HFF-Myc (cell line): ENCODE measurements around the gene NCOA6.
A peak's percentile ranks its signal among the peaks of the same experiment; 100 is the strongest.
"Not testable (repeated sequence)": the region's sequence is repeated elsewhere in the genome, so short reads cannot be mapped to it uniquely, and the experiment has no call there.

Experiments used
- DNase-seq: peaks from one replicate; pipeline ENCODE4 v3.0.0-alpha.2; 2011; ENCODE audit warnings: low read depth; ENCODE audit errors: extremely low read depth
- H3K4me3 ChIP-seq: replicated peaks from 2 replicates; pipeline ENCODE4 v1.5.1; 2011; ENCODE audit warnings: low read depth, mild to moderate bottlenecking, control low read depth, low read length
- TF ChIP-seq, protein P1 (sequence below): IDR thresholded peaks from 2 replicates; pipeline ENCODE4 v1.5.1; 2012; ENCODE audit warnings: mild to moderate bottlenecking, low read depth, low read length, control low read depth; ENCODE audit errors: missing control alignments

Gene NCOA6

DNA sequence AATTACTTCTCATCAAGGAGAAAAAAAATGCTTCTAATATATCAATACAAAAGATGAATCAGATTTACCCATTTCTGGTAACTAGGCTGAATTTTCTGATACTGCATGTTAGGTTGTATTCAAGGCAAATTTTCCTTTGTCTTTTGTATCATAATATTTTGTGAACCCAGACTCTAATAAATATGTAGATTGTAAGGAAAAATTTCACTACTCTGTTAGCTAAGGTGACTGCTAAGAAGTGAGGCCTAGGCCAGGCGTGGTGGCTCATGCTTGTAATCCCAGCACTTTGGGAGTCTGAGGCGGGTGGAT, 108.6 kb downstream of the NCOA6 start:
- TF ChIP-seq, protein P1, sequence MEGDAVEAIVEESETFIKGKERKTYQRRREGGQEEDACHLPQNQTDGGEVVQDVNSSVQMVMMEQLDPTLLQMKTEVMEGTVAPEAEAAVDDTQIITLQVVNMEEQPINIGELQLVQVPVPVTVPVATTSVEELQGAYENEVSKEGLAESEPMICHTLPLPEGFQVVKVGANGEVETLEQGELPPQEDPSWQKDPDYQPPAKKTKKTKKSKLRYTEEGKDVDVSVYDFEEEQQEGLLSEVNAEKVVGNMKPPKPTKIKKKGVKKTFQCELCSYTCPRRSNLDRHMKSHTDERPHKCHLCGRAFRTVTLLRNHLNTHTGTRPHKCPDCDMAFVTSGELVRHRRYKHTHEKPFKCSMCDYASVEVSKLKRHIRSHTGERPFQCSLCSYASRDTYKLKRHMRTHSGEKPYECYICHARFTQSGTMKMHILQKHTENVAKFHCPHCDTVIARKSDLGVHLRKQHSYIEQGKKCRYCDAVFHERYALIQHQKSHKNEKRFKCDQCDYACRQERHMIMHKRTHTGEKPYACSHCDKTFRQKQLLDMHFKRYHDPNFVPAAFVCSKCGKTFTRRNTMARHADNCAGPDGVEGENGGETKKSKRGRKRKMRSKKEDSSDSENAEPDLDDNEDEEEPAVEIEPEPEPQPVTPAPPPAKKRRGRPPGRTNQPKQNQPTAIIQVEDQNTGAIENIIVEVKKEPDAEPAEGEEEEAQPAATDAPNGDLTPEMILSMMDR = no peak
- DNase-seq = no peak
- no peak overlapping the region for H3K4me3 ChIP-seq

DNA sequence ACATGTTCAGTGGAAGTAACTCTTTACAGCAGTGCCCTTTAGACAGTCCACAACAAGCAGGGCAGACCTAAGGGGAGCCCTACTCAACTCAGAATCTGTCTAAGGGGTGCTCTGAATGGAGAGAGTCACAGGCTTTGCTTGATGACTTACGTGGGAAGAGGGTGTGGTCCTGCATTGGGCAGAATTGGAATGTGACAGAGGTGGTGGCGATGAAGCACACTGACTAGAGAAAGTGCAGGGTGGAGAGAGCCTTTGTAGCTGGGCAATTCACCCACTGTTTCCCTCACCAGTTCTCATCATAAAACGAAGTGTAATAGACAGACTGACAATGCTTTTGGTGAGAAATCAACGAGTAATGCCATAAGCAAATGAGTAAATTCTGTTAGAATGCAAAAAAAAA, 110.1 kb downstream of the NCOA6 start:
- TF ChIP-seq, protein P1 = no peak
- no peak overlapping the region for H3K4me3 ChIP-seq
- DNase-seq = no peak

DNA sequence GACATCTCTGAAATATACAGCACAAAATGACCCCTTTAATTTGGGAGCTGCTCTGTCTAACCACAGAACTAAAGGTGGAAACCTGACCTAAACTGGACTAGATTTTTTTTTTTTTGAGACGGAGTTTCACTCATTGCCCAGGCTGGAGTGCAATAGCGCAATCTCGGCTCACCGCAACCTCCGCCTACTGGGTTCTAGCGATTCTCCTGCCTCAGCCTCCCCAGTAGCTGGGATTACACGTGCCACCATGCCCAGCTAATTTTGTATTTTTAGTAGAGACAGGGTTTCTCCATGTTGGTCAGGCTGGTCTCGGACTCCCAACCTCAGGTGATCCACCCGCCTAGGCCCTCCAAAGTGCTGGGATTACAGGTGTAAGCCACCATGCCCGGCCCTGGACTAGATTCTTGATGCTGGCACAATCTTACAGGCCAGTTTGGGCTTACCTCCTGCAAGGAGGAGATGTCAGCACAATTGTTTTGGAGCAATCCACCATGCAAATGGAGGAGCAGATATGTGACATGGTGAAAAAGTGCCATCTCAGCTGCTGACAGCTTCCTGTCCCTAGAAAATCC, 111.4 kb downstream of the NCOA6 start:
- not testable (repeated sequence) for H3K4me3 ChIP-seq, DNase-seq

DNA sequence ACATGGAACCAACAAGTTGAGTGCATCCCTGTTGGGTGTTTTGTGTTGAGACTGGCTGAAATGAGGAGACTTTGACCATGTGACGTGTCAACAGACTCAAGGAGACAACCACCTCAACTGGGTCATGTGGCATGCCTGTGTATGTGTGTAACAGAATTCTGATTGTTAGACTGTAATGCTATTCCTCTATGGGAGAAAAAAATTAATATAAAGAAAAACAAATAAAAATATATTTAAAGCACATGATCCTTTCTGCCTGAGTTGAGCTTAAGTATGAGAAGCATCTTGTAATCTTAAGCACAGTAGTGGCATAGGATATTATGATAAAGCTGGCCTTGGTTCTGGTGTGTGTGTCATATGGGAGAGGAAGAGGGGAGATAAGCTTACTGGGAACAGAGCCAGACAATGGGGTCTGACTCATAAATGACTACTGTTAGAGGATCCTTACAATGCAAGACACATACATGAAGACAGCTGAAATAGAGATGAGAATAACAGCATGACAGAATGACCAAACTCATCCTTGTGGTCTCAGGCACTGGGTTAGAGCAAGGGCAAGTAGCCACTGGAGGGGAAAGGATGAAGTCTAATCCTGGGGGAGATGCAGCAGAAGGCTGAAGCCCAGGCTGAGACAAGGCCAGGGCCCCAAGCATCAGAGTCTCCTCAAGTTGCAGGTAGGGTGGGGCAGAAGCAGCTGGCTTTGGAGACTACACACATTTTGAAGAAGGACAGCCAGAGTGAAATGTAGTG, 112.1 kb downstream of the NCOA6 start:
- DNase-seq = peak; percentile 89
- H3K4me3 ChIP-seq = no peak overlapping the region
- TF ChIP-seq, protein P1 = no peak

DNA sequence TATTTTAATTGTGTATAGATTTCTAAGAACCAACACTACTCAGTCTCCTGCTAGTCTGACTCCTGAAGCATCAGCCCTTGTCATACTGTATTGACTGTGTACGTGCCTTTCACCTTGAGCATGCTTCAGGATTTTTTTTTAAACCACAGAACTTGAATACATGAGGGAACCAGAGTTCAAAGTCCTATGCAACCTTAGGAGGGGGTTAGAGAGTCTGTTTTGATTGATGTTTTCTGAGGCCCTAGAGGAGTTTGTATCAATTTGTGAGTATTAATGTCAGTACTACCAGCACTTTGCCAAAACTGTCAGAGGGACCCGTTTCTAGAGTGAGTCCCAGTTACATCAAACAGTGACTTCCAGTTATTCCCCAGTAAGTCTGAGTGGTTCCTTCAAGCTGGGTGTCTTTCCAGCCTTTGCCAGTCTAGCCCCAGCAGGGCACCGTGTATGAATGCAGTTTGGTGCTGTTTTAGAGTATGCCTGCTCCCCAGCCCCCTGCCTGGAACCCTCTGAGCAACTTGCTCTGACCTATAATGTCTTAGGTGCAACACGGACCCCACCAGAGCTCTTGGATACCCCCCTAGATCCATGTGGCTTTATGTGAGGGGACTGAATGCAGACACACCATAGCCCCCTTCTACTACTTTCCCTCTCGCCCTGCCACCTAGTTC, 112.8 kb downstream of the NCOA6 start:
- DNase-seq = no peak
- TF ChIP-seq, protein P1 = no peak
- H3K4me3 ChIP-seq = no peak overlapping the region

DNA sequence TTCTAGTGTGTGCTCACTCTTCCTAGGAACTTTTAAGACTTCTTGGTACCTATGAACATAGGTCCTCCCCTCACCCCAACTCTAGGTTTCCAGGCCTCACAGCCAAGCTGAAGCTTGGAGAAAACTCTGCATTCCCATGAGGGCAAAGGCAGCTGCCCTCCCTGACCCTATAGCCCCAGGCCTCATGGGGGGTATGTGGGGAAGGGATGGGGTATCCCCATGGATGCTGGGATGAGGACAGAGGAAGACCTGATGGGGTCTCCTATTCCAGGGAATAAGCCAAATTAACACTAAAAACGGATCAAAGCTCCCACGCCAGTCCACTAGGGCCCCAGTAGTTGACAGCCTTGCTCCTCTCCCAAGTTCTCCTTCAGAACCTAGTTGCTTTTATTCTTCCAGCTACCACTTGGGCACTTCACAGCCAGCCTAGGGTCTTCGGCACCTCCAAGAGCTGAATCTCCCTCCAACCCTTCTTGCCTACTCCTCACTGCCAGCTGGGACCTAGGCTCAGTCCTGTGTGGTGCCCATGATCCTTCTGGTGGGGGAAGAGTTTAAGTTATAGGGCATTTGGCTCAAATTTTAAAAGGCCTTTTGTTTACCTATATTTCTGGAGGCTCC, 113.5 kb downstream of the NCOA6 start:
- H3K4me3 ChIP-seq = no peak overlapping the region
- DNase-seq = no peak
- TF ChIP-seq, protein P1 = no peak
